HG03103 (cell line): ENCODE results near the gene HDDC2.

ENCODE experiments used
- ATAC-seq: cut with Tn5 transposase; IDR thresholded peaks from one replicate; pipeline ENCODE4 v1.9.1; 2021; ENCODE audit warnings: low read depth; ENCODE audit not compliant: unreplicated experiment

Gene HDDC2

GRCh38 chr6:125301435-125302391, at the start of gene HDDC2:
HDDC2 (minus strand) TSS chr6:125301967; CDS start chr6:125301932, 35 bp downstream.
- peak; percentile 79 for ATAC-seq

- ATAC-seq = peak; percentile 72
Measured at GRCh38 chr6:125346926-125347563, 45.3 kb upstream of the HDDC2 start.

GRCh38 chr6:125346201-125346925, 44.6 kb upstream of the HDDC2 start:
- ATAC-seq = peak; percentile 47

GRCh38 chr6:125341460-125341859, 39.7 kb upstream of the HDDC2 start:
- no peak for ATAC-seq

GRCh38 chr6:125340991-125341390, 39.2 kb upstream of the HDDC2 start:
- no peak for ATAC-seq

GRCh38 chr6:125340175-125340835, 38.5 kb upstream of the HDDC2 start:
- ATAC-seq = no peak

- ATAC-seq = no peak
Measured at GRCh38 chr6:125339653-125340052, 37.9 kb upstream of the HDDC2 start.

- ATAC-seq = no peak
Measured at GRCh38 chr6:125338381-125338780, 36.6 kb upstream of the HDDC2 start.

- no peak for ATAC-seq
Measured at GRCh38 chr6:125337706-125338105, 35.9 kb upstream of the HDDC2 start.

- ATAC-seq = no peak
Measured at GRCh38 chr6:125332664-125333063, 30.9 kb upstream of the HDDC2 start.

GRCh38 chr6:125325586-125325985, 23.8 kb upstream of the HDDC2 start:
- no peak for ATAC-seq

GRCh38 chr6:125323376-125323775, 21.6 kb upstream of the HDDC2 start:
- ATAC-seq = no peak

- no peak for ATAC-seq
Measured at GRCh38 chr6:125316621-125317020, 14.9 kb upstream of the HDDC2 start.

GRCh38 chr6:125315548-125315947, 13.8 kb upstream of the HDDC2 start:
- ATAC-seq = no peak

GRCh38 chr6:125314009-125314581, 12.3 kb upstream of the HDDC2 start:
- peak; percentile 88 for ATAC-seq

- no peak for ATAC-seq
Measured at GRCh38 chr6:125312950-125313349, 11.2 kb upstream of the HDDC2 start.

- no peak for ATAC-seq
Measured at GRCh38 chr6:125312478-125312877, 10.7 kb upstream of the HDDC2 start.

GRCh38 chr6:125310994-125311649, 9.4 kb upstream of the HDDC2 start:
- peak; percentile 75 for ATAC-seq

- ATAC-seq = no peak
Measured at GRCh38 chr6:125307964-125308615, 6.3 kb upstream of the HDDC2 start.
